ENCODE results near the gene SGCA.

SGCA gene

GRCh38 chr17:50218071-50218759 is 52.4 kb downstream of the SGCA start:
- no peak for DNase-seq
- peak overlapping the region; percentile 99 for H3K27ac ChIP-seq
- no peak for TF ChIP-seq CTCF (IDR thresholded peaks at IDR 0.05; ENCODE audit: low read depth, low read length, missing control alignments)

GRCh38 chr17:50218771-50219315 is 53.0 kb downstream of the SGCA start:
- Histone ChIP-seq H3K27ac (peak overlapping the region; percentile 99), H3K36me3 (replicated peaks) (no peaks in the 10 kb centered on the region), H3K27me3 (replicated peaks) (no peaks in the 10 kb centered on the region), H3K4me3 (ENCODE audit: low read depth, low read length) (no peak overlapping the region)
- DNase-seq = peak; percentile 98
- TF ChIP-seq CTCF (IDR thresholded peaks at IDR 0.05; ENCODE audit: low read depth, low read length, missing control alignments) = no peak
- in situ Hi-C loops (cut with HindIII; ENCODE audit: low pct_ligation_motif_present, low sequenced_read_pairs) = loop anchor here (5.0 kb wide), 1 partner anchor 33 kb away; no protein-coding TSS in a partner anchor

More at GRCh38 chr17:50218071-50218759, 52.4 kb downstream of the SGCA start:
- no peak overlapping the region for H3K4me3 ChIP-seq (ENCODE audit: low read depth, low read length)
- in situ Hi-C loops (cut with HindIII; ENCODE audit: low pct_ligation_motif_present, low sequenced_read_pairs) = loop anchor here (5.0 kb wide), 1 partner anchor 34 kb away; no protein-coding TSS in a partner anchor
- no peaks in the 10 kb centered on the region for H3K27me3 ChIP-seq (replicated peaks)
- no peaks in the 10 kb centered on the region for H3K36me3 ChIP-seq (replicated peaks)

- no peaks in the 10 kb centered on the region for H3K27me3 ChIP-seq (replicated peaks)
- H3K36me3 ChIP-seq (replicated peaks) = no peaks in the 10 kb centered on the region
- TF ChIP-seq CTCF (IDR thresholded peaks at IDR 0.05; ENCODE audit: low read depth, low read length, missing control alignments) = no peak
- H3K27ac ChIP-seq = peak overlapping the region; percentile 99
- in situ Hi-C loops (cut with HindIII; ENCODE audit: low pct_ligation_motif_present, low sequenced_read_pairs) = loop anchor here (5.0 kb wide), 1 partner anchor 33 kb away; no protein-coding TSS in a partner anchor
- peak; percentile 89 for DNase-seq
- H3K4me3 ChIP-seq (ENCODE audit: low read depth, low read length) = peak overlapping the region; percentile 12
Measured at GRCh38 chr17:50219342-50219741, 53.5 kb downstream of the SGCA start.

- TF ChIP-seq CTCF (IDR thresholded peaks at IDR 0.05; ENCODE audit: low read depth, low read length, missing control alignments) = no peak
- in situ Hi-C loops (cut with HindIII; ENCODE audit: low pct_ligation_motif_present, low sequenced_read_pairs) = loop anchor here (5.0 kb wide), 1 partner anchor 32 kb away; no protein-coding TSS in a partner anchor
- Histone ChIP-seq H3K4me3 (ENCODE audit: low read depth, low read length) (no peak overlapping the region), H3K27me3 (replicated peaks) (no peaks in the 10 kb centered on the region), H3K27ac (peak overlapping the region; percentile 99), H3K36me3 (replicated peaks) (no peaks in the 10 kb centered on the region)
- peak; percentile 86 for DNase-seq
Measured at GRCh38 chr17:50219939-50220465, 54.2 kb downstream of the SGCA start.

- no peaks in the 10 kb centered on the region for H3K27me3 ChIP-seq (replicated peaks)
- H3K36me3 ChIP-seq (replicated peaks) = no peaks in the 10 kb centered on the region
- H3K4me3 ChIP-seq (ENCODE audit: low read depth, low read length) = no peak overlapping the region
- DNase-seq = no peak
- TF ChIP-seq CTCF (IDR thresholded peaks at IDR 0.05; ENCODE audit: low read depth, low read length, missing control alignments) = no peak
- in situ Hi-C loops (cut with HindIII; ENCODE audit: low pct_ligation_motif_present, low sequenced_read_pairs) = no loop called here
- H3K27ac ChIP-seq = peak overlapping the region; percentile 99
Measured at GRCh38 chr17:50220811-50221210, 55.0 kb downstream of the SGCA start.

Measured in brain microvascular endothelial cell (primary cell).